ENCODE results near the gene KDM2B. TPM values are rescaled to one million over a fixed set of nuclear protein-coding genes. Genes with fewer than 3 reads are reported as not detected.
"Not testable (repeated sequence)": the region's sequence is repeated elsewhere in the genome, so short reads cannot be mapped to it uniquely, and the experiment has no call there.

Gene KDM2B
- total RNA-seq, 1 donor from 2014 or later = 14.1 TPM

DNA sequence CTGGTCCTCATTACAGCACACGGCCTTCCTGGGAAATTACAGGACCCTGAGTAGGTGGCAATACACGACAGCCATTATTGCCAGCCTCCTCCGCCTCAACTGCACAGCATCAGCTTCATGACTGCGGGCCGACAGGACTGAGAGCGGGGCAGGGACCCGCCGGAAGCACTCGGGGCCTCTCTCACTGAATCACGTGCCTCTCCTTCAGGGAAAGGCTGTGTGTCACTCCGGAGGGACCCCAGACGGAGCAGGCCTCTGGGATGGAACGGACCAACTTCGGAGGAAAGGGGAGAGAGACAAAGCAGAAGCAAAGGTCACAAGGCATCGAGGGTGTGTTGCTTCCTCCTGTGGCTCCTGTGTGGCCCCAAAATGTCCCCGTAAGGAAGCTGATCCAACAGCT lies 90.9 kb downstream of the KDM2B start:
- no peak for ATAC-seq
- no peak for DNase-seq
- intact Hi-C loops (cut with micrococcal nuclease) = no loop called here

DNA sequence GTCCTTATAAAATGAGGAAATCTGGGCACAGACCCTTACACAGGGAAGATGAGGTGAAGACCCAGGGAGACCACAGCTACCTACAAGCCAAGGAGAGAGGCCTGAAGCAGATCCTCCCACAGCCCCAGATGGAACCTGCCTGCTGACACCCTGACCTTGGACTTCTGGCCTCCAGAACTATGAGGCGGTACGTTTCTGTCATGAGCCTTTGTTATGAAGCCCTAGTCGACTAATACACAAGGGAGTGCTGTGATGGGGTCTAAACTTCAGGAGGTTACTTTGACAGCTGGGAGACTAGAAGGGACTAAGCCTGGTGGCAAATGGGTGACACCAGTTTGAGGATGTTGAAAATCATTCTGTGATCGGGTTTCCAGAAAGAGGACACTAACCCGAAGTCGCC lies 95.9 kb downstream of the KDM2B start:
- ATAC-seq (no peak), DNase-seq (no peak)
- intact Hi-C loops (cut with micrococcal nuclease) = no loop called here

GRCh38 chr12:121484564-121484963 lies 96.3 kb downstream of the KDM2B start:
- DNase-seq; intact Hi-C loops (cut with micrococcal nuclease); ATAC-seq: not testable (repeated sequence)

DNA sequence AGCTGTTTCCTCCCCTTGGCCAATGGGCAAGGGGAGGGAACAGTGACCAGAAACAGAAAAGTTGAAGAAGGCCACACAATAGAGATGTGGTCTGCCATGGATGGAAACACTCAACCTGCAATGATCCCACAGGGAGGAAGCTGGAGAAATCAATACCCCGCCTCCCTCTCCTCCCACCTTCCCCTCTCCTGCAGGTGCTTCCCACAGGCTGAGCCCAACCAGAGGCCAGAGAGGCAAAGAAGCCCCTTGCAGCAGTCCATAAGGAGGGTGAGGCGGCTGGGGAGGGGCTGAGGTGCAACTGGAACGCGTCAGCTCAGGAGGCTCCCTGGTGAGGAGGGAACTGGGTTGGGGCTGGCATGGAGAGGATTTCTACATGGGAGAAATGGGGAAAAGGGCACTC lies 96.9 kb downstream of the KDM2B start:
- no peak for ATAC-seq
- DNase-seq = no peak
- intact Hi-C loops (cut with micrococcal nuclease) = no loop called here

DNA sequence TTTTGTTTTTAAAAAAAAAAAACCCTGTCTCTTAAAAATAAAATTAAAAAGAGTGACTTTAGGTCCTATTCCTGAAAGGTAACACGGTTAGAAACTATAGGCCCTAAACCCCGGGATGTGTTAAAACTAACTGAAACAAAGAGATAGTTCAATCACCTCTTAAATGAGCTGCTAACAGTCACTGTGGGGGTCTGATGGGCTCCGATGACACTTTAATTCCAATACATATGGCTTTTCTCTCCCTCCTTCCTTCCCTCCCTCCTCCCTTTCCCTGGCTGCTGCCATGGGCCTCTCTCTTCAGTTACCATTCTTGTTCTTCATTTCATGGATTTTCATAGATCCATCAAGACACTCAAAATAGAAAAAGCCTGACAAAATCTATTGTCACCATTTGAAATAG lies 104.3 kb downstream of the KDM2B start:
- DNase-seq = no peak
- intact Hi-C loops (cut with micrococcal nuclease) = no loop called here
- ATAC-seq = no peak

DNA sequence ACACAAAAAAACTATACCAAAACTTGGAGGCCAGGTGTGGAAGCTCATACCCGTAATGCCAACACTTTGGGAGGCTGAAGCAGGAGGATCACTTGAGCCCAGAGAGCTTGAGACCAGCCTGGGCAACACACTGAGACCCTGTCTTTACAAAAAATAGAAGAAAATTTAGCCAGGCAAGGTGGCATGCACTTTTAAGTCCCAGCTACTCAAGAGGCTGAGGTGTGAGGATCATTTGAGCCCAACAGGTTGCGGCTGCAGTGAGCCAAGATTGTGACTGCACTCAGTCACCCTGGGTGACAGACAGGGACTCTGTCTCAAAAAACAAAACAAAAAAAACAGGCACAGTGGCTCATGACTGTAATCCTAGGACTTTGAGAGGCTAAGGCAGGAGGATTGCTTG lies 105.5 kb downstream of the KDM2B start:
- intact Hi-C loops (cut with micrococcal nuclease) = no loop called here
- ATAC-seq (no peak), DNase-seq (no peak)

- intact Hi-C loops (cut with micrococcal nuclease) = no loop called here
- ATAC-seq = no peak
- DNase-seq = no peak
Measured at GRCh38 chr12:121472150-121472905, 108.5 kb downstream of the KDM2B start.

GRCh38 chr12:121470751-121471150 lies 110.1 kb downstream of the KDM2B start:
- intact Hi-C loops (cut with micrococcal nuclease) = no loop called here
- no peak for ATAC-seq

GRCh38 chr12:121468499-121468801 lies 112.4 kb downstream of the KDM2B start:
- intact Hi-C loops (cut with micrococcal nuclease) = no loop called here

More at GRCh38 chr12:121470751-121471150, 110.1 kb downstream of the KDM2B start:
- no peak for DNase-seq

GRCh38 chr12:121467638-121468498 lies 113.0 kb downstream of the KDM2B start:
- intact Hi-C loops (cut with micrococcal nuclease) = no loop called here
- DNase-seq (peak; percentile 63), ATAC-seq (peak; percentile 19)

More at GRCh38 chr12:121468499-121468801, 112.4 kb downstream of the KDM2B start:
- DNase-seq (no peak), ATAC-seq (no peak)

- DNase-seq = peak; percentile 96
- intact Hi-C loops (cut with micrococcal nuclease) = no loop called here
- ATAC-seq = peak; percentile 98
Measured at GRCh38 chr12:121466794-121467637, 113.8 kb downstream of the KDM2B start.

DNA sequence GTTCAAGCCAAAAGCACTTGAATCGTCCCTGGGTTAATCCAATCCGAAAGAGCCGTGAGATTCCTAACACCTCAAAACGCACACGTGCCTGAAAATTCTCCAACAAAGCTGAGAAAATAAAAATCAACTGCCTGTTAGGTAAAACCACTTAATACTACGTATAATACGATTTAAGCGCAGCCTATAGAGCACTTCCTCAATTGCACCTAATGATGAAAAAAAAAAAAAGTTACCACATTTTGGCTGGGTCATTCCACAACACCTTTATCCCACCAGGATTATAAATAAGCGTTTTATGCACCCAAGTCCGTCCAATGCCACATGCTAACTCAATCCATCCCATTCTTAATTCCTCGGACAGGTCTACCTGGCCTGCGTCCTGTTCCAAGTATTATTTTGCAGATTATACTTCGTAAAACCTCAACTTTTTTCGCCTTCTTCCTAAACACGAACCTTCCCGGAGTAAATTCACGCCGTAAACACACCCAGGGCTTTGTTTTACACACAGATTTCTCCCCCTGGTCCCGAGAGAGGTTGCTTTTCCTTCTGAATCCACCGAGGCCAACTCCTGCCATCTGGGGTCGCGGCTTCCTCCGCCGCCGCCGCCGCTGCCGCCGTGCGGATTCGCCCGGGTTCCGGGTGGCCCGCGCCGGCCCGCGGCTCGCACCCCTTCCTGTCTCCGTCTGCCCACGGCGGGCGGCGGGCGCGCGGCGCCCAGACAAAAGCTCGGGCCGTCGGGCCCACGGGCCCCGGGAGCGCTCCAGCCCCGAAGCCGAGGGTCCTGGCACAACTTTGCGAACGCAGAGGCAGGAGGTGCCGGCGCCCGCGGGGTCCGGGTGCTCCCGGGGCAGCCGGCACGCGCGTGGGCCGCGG lies 114.7 kb downstream of the KDM2B start:
- DNase-seq = peak; percentile 57
- no peak for ATAC-seq
- intact Hi-C loops (cut with micrococcal nuclease) = no loop called here

GRCh38 chr12:121464331-121464730 lies 116.5 kb downstream of the KDM2B start:
- intact Hi-C loops (cut with micrococcal nuclease) = no loop called here
- no peak for ATAC-seq
- no peak for DNase-seq

GRCh38 chr12:121461048-121461447 lies 119.8 kb downstream of the KDM2B start:
- ATAC-seq (no peak), DNase-seq (peak; percentile 18)
- intact Hi-C loops (cut with micrococcal nuclease) = no loop called here

GRCh38 chr12:121456551-121456950 lies 124.3 kb downstream of the KDM2B start:
- intact Hi-C loops (cut with micrococcal nuclease) = no loop called here
- DNase-seq = peak; percentile 11
- ATAC-seq = no peak

DNA sequence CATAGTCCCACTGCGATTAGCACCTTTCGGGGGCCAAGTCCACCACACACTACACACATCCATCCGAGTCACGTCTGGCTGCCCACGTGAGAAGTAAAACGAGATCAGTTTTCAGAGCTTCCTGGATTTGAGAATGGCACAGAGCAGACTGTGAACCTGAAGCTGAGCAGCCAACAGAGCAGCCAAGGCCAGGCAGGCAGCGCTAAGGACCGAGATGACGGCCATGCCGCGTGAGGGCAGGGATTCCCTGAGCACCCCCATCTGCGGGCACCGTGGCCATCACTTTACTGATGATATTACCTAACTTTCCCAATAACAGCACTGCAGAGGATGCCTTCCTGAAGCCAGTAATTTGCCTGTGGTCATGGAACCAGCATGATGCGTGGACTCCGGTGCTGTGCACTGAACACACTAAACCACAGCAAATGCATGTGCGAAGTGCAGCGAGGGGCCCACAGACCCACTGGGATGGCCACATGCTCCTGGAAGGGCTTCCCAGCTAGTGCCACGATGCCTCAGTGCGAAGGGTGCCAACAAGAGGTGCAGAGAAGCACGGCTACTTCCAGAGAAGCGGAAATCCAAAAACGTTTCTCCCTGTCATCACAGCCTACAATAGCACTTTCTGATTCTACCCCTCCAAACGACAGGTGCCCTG lies 124.9 kb downstream of the KDM2B start:
- no peak for ATAC-seq
- intact Hi-C loops (cut with micrococcal nuclease) = no loop called here
- DNase-seq = peak; percentile 12

DNA sequence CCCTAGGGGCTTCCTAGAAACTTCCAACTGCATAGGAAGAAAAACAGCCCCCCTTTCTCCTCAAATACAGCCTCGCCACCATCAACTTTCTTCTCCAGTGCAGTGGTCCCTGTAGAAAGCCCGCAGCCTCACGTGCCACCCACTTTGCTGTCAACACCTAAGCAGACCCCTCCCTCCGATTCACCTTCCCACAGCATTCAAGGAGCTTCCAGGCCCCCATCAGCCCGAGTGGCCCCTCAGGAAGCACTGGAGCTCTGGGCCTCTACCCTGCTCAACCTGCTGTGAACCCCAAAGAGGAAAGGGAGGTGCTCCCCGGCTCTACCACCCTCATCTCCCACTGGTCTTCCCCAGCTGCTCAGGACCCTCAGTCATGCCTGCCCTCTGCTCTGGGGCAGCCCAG lies 125.9 kb downstream of the KDM2B start:
- intact Hi-C loops (cut with micrococcal nuclease) = no loop called here
- peak; percentile 7 for DNase-seq
- no peak for ATAC-seq

DNA sequence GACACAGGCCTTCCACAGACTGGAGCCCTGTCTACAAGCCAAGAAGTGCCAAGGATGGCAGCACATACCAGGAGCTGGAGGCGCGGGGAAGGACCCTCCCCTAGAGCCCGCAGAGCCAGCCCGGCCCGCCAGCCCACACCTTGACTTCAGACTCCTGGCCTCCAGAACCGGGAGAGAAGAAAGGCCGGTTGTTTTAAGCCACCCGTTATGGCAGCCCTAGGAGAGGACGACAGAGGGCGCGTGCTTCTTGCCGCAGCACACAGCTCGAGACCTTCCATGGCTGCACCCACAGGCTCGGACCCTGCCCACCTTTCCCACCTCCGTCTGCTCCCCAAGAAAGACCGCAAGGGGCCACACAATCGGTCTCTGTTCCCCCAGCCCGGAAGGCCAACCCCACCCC lies 127.2 kb downstream of the KDM2B start:
- ATAC-seq (no peak), DNase-seq (peak; percentile 26)
- intact Hi-C loops (cut with micrococcal nuclease) = no loop called here

Data from left ventricle myocardium superior (tissue), 1 donor.